Loucy (cell line): ENCODE measurements around the gene HEXD.

ENCODE experiments used
- H2AFZ ChIP-seq: fragments of 200-600 bp; sonication (generic); 2 replicates; pipeline ENCODE4 v1.6.0; 2016; ENCODE audit warnings: antibody characterized with exemption, mild to moderate bottlenecking, low read length, moderate library complexity
- H3F3A ChIP-seq: fragments of 200-600 bp; 2 replicates; pipeline ENCODE4 v1.6.0; 2016; ENCODE audit warnings: antibody characterized with exemption, low read depth, mild to moderate bottlenecking
- H3K27me3 ChIP-seq: fragments of 200-600 bp; sonication (generic); 2 replicates; pipeline ENCODE4 v1.6.1; 2014; ENCODE audit warnings: low read length, mild to moderate bottlenecking; ENCODE audit not compliant: insufficient read depth, poor library complexity, severe bottlenecking
- H3K36me3 ChIP-seq: fragments of 200-600 bp; sonication (generic); 2 replicates; pipeline ENCODE4 v1.6.1; 2016; ENCODE audit warnings: low read length; ENCODE audit not compliant: insufficient read depth
- H3K4me1 ChIP-seq: fragments of 200-600 bp; sonication (generic); 2 replicates; pipeline ENCODE4 v1.5.1; 2014; ENCODE audit warnings: low read length, mild to moderate bottlenecking; ENCODE audit not compliant: insufficient read depth, poor library complexity, severe bottlenecking
- H3K4me2 ChIP-seq: fragments of 200-600 bp; sonication (generic); 2 replicates; pipeline ENCODE4 v1.6.0; 2014; ENCODE audit warnings: antibody characterized with exemption, low read length, low read depth, mild to moderate bottlenecking; ENCODE audit not compliant: poor library complexity, severe bottlenecking
- H3K4me3 ChIP-seq: fragments of 200-600 bp; sonication (generic); 2 replicates; pipeline ENCODE4 v1.5.1; 2014; ENCODE audit warnings: low read length, mild to moderate bottlenecking, mixed read lengths; ENCODE audit not compliant: poor library complexity, severe bottlenecking
- H3K79me2 ChIP-seq: fragments of 200-600 bp; sonication (generic); 2 replicates; pipeline ENCODE4 v1.6.1; 2014; ENCODE audit warnings: low read length; ENCODE audit not compliant: insufficient read depth
- H3K9ac ChIP-seq: fragments of 200-600 bp; sonication (generic); 2 replicates; pipeline ENCODE4 v1.6.0; 2014; ENCODE audit warnings: mild to moderate bottlenecking, low read depth, low read length, moderate library complexity; ENCODE audit not compliant: poor library complexity, severe bottlenecking
- H3K9me2 ChIP-seq: fragments of 200-600 bp; sonication (generic); replicated peaks from 2 replicates; pipeline ENCODE4 v1.6.1; 2016; ENCODE audit warnings: low read depth, low read length, mixed read lengths
- H3K9me3 ChIP-seq: fragments of 200-600 bp; sonication (generic); 2 replicates; pipeline ENCODE4 v1.6.1; 2014; ENCODE audit warnings: mild to moderate bottlenecking, antibody characterized with exemption, low read length, low read depth; ENCODE audit not compliant: insufficient read depth
- H4K20me1 ChIP-seq: fragments of 200-600 bp; sonication (generic); 2 replicates; pipeline ENCODE4 v1.6.0; 2014; ENCODE audit warnings: antibody characterized with exemption, low read length, mild to moderate bottlenecking; ENCODE audit not compliant: insufficient read depth, poor library complexity, severe bottlenecking
- EZH2phosphoT487 ChIP-seq: fragments of 200-600 bp; IDR thresholded peaks from 2 replicates; pipeline ENCODE4 v1.6.1; 2018; ENCODE audit warnings: antibody characterized with exemption, mild to moderate bottlenecking, moderate library complexity, borderline replicate concordance
- TF ChIP-seq, protein P1 (sequence below): fragments of 200-600 bp; sonication (generic); conservative IDR thresholded peaks from 2 replicates; pipeline ENCODE4 v1.5.1; 2014; ENCODE audit warnings: mild to moderate bottlenecking, antibody characterized with exemption, low read length

The HEXD gene

GRCh38 chr17:82489117-82489516, 71.0 kb downstream of the HEXD start:
- no peaks in the 10 kb centered on the region for H3K9me2 ChIP-seq
- no peaks in the 10 kb centered on the region for H3F3A ChIP-seq
- no peaks in the 10 kb centered on the region for H3K27me3 ChIP-seq
- H2AFZ ChIP-seq: no peak overlapping the region
- no peaks in the 10 kb centered on the region for H4K20me1 ChIP-seq
- no peaks in the 10 kb centered on the region for H3K4me1 ChIP-seq
- no peak overlapping the region for H3K9ac ChIP-seq
- peaks cover 51% of the 10 kb centered on the region for H3K36me3 ChIP-seq
- H3K4me2 ChIP-seq: no peak overlapping the region
- no peaks in the 10 kb centered on the region for H3K79me2 ChIP-seq
- H3K9me3 ChIP-seq: no peaks in the 10 kb centered on the region
- TF ChIP-seq EZH2phosphoT487: no peak
- TF ChIP-seq, protein P1, sequence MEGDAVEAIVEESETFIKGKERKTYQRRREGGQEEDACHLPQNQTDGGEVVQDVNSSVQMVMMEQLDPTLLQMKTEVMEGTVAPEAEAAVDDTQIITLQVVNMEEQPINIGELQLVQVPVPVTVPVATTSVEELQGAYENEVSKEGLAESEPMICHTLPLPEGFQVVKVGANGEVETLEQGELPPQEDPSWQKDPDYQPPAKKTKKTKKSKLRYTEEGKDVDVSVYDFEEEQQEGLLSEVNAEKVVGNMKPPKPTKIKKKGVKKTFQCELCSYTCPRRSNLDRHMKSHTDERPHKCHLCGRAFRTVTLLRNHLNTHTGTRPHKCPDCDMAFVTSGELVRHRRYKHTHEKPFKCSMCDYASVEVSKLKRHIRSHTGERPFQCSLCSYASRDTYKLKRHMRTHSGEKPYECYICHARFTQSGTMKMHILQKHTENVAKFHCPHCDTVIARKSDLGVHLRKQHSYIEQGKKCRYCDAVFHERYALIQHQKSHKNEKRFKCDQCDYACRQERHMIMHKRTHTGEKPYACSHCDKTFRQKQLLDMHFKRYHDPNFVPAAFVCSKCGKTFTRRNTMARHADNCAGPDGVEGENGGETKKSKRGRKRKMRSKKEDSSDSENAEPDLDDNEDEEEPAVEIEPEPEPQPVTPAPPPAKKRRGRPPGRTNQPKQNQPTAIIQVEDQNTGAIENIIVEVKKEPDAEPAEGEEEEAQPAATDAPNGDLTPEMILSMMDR: no peak
- H3K4me3 ChIP-seq: no peak overlapping the region

DNA sequence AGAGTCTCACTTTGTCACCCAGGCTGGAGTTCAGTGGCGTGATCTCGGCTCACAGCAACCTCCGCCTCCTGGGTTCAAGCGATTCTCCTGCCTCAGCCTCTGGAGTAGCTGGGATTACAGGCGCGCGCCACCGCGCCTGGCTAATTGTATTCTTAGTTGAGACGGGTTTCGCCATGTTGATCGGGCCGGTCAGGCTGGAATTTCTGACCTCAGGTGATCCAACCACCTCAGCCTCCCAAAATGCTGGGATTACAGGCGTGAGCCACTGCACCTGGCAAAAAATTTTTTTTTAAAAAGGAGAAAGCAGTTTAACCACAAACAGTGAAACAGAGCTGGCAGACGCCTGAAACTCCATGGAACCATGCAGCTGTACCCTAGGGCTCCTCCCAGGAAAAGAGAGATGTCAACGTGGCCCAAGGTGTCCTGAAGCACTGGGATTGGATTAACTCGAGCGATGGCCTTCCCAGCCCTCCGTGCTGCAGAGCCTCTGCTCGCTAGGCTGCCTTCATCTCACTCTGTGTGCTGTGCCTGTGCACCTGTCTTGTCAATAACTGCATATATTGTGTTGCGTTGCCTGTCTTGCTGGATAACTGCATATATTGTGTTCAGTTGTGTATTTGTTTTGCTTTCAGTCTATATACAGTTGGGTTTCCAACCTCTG, 71.8 kb downstream of the HEXD start:
- Histone ChIP-seq H3K4me3 (no peak overlapping the region), H3K9me3 (no peaks in the 10 kb centered on the region), H3K4me1 (no peaks in the 10 kb centered on the region), H3K4me2 (no peak overlapping the region), H3F3A (no peaks in the 10 kb centered on the region), H3K79me2 (no peaks in the 10 kb centered on the region), H4K20me1 (no peaks in the 10 kb centered on the region), H3K36me3 (peaks cover 42% of the 10 kb centered on the region), H3K9me2 (no peaks in the 10 kb centered on the region), H3K27me3 (no peaks in the 10 kb centered on the region), H2AFZ (no peak overlapping the region), H3K9ac (no peak overlapping the region)
- TF ChIP-seq EZH2phosphoT487: no peak
- TF ChIP-seq, protein P1: no peak

DNA sequence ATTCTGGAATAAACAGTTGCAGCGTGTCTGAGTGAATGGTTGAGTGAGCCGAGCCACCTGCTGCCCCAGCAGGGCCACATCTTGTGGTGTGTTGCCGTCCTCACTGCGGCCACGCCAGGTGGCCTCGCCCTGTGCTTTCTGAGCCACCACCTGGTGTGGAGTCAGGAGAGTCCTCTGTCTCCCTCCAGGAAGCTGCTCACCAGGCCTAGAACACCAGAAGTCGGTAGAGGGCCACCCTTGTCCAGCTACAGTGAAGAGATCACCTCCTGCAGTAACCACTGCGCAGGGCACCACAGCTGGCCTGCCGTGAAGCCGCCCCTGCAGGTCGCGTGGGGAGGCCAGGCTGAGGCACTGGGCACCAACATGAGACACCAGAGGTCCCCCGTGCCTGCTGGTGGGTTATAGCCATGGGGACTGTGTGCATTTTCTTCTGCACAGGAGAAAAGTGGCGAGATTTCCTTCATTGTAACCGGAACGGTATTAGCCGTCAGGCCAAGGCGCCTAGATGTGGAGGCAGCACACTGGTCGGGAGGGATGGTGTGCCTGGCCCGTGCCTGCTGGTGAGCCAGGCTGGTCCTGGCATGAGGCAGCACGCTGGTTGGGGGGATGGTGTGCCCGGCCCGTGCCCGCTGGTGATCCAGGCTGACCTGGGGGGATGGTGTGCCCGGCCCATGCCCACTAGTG, 72.5 kb downstream of the HEXD start:
- peaks cover 36% of the 10 kb centered on the region for H3K36me3 ChIP-seq

More for the DNA sequence above, 72.5 kb downstream of the HEXD start:
- Histone ChIP-seq H4K20me1 (no peaks in the 10 kb centered on the region), H3K4me1 (peaks cover 4% of the 10 kb centered on the region), H3K9ac (no peak overlapping the region), H2AFZ (no peak overlapping the region), H3K79me2 (no peaks in the 10 kb centered on the region), H3K9me2 (no peaks in the 10 kb centered on the region), H3K27me3 (no peaks in the 10 kb centered on the region), H3K9me3 (no peaks in the 10 kb centered on the region), H3K4me3 (no peak overlapping the region), H3F3A (no peaks in the 10 kb centered on the region), H3K4me2 (no peak overlapping the region)
- TF ChIP-seq, protein P1: no peak
- no peak for TF ChIP-seq EZH2phosphoT487
